Measurements from ENCODE around the gene NUP93.

GRCh38 chr16:56828647-56829046 is 98.7 kb downstream of the NUP93 start:
- no peak for TF ChIP-seq POLR2A (IDR thresholded peaks at IDR 0.05)
- no peak for TF ChIP-seq CTCF (IDR thresholded peaks at IDR 0.05)
